Caco-2 (cell line): ENCODE data around the gene INHA. TPM values are rescaled to one million over a fixed set of nuclear protein-coding genes. Genes with fewer than 3 reads are reported as not detected.

ENCODE experiments used
- BruUV-seq: library from RNA; stranded (reverse); fragments of 400-500 nt; replicated peaks from 2 replicates; lab custom pipeline; 2021; lab: Mats Ljungman, UMichigan
- CTCF ChIA-PET: fragments of 300-600 bp; sonication (Branson Sonifier 250); formaldehyde crosslinking; loops from one replicate; lab custom pipeline; 2022; ENCODE audit warnings: antibody characterized with exemption; lab: Charles Lee
- POLR2A ChIA-PET: fragments of 300-600 bp; sonication (Branson Sonifier 250); formaldehyde crosslinking; loops from one replicate; lab custom pipeline; 2022; ENCODE audit warnings: antibody characterized with exemption; lab: Charles Lee
- DNase-seq, 2 experiments: peaks; one replicate each; pipeline versions ENCODE4 v3.0.0 to v3.0.0-alpha.2; 2020 to 2022
- H3K27me3 ChIP-seq: replicated peaks from 2 replicates; pipeline ENCODE4 v1.6.0; 2011; ENCODE audit warnings: low read length; ENCODE audit not compliant: control insufficient read depth, insufficient read depth
- H3K36me3 ChIP-seq: 2 replicates; pipeline ENCODE4 v1.5.1; 2011; ENCODE audit warnings: low read length; ENCODE audit not compliant: control insufficient read depth, insufficient read depth
- H3K4me1 ChIP-seq: fragments of 250-450 bp; sonication (Bioruptor Pico); 2 replicates; pipeline ENCODE4 v1.5.1; 2020; ENCODE audit warnings: mild to moderate bottlenecking
- H3K4me3 ChIP-seq: 2 replicates; pipeline ENCODE4 v1.5.1; 2011; ENCODE audit warnings: low read depth, mild to moderate bottlenecking, control low read depth, low read length
- H3K9me3 ChIP-seq: fragments of 250-450 bp; sonication (Bioruptor Pico); 2 replicates; pipeline ENCODE4 v1.5.1; 2020; ENCODE audit warnings: mild to moderate bottlenecking, moderate library complexity
- H3K27ac Mint-ChIP-seq: one replicate; pipeline ENCODE4 v1.8.0; 2022; ENCODE audit warnings: mixed read lengths; ENCODE audit not compliant: unreplicated experiment
- H3K27me3 Mint-ChIP-seq: one replicate; pipeline ENCODE4 v1.8.0; 2022; ENCODE audit warnings: mixed read lengths; ENCODE audit not compliant: insufficient read depth, unreplicated experiment
- H3K36me3 Mint-ChIP-seq: one replicate; pipeline ENCODE4 v1.8.0; 2022; ENCODE audit warnings: mild to moderate bottlenecking, mixed read lengths; ENCODE audit not compliant: insufficient read depth, unreplicated experiment
- H3K4me1 Mint-ChIP-seq: one replicate; pipeline ENCODE4 v1.8.0; 2022; ENCODE audit warnings: low read depth, mixed read lengths; ENCODE audit not compliant: unreplicated experiment
- H3K4me3 Mint-ChIP-seq: one replicate; pipeline ENCODE4 v1.8.0; 2022; ENCODE audit warnings: mild to moderate bottlenecking, moderate library complexity, mixed read lengths; ENCODE audit not compliant: unreplicated experiment
- H3K9me3 Mint-ChIP-seq: one replicate; pipeline ENCODE4 v1.8.0; 2022; ENCODE audit warnings: mixed read lengths; ENCODE audit not compliant: unreplicated experiment
- CTCF ChIP-seq, 2 experiments: fragments of 200-600 bp in 1 of 2; IDR thresholded peaks; 1 replicate in 1 of 2; 2 replicates in 1 of 2; pipeline versions ENCODE4 v1.5.1 to v1.8.0; 2011 to 2022; ENCODE audit warnings: antibody characterized with exemption in 1 of 2, control low read depth in 1 of 2, inconsistent platforms in 1 of 2, low read depth in 1 of 2, low read length in 1 of 2, mild to moderate bottlenecking in 1 of 2, moderate library complexity in 1 of 2; ENCODE audit not compliant: insufficient read depth in 1 of 2, severe bottlenecking in 1 of 2, unreplicated experiment in 1 of 2
- intact Hi-C: fragments of 100-400 bp; cut with micrococcal nuclease; formaldehyde crosslinking; loops from one replicate; pipeline ENCODE4 v1.10.0; 2022; ENCODE audit not compliant: unreplicated experiment
- total RNA-seq: library from RNA; stranded (reverse); gene quantifications from 2 replicates; pipeline ENCODE4 v1.2.3, GENCODE V29; 2022

The INHA gene
- total RNA-seq, 1 experiment from 2014 or later = 1.5 TPM

- H3K9me3 Mint-ChIP-seq = no peaks in the 10 kb centered on the region
- H3K4me3 ChIP-seq = no peak overlapping the region
- H3K27ac Mint-ChIP-seq = no peak overlapping the region
- no peak for DNase-seq
- H3K4me1 ChIP-seq = peaks cover 22% of the 10 kb centered on the region
- H3K4me1 Mint-ChIP-seq = peaks cover 15% of the 10 kb centered on the region
- no TSS peak for BruUV-seq
- ChIA-PET POLR2A (no interaction called here), CTCF (no interaction called here)
- H3K9me3 ChIP-seq = no peaks in the 10 kb centered on the region
- no peak overlapping the region for H3K4me3 Mint-ChIP-seq
- no peak for TF ChIP-seq CTCF (IDR thresholded peaks at IDR 0.05; ENCODE audit: insufficient read depth in 1 of 2, low read depth in 1 of 2, low read length in 1 of 2, severe bottlenecking in 1 of 2, unreplicated experiment in 1 of 2)
- intact Hi-C loops = no loop called here
- H3K36me3 Mint-ChIP-seq = peaks cover 10% of the 10 kb centered on the region
- H3K36me3 ChIP-seq = no peaks in the 10 kb centered on the region
- no peaks in the 10 kb centered on the region; the same call in 1 of the 2 replicates for H3K27me3 ChIP-seq
- no peaks in the 10 kb centered on the region for H3K27me3 Mint-ChIP-seq
Measured at GRCh38 chr2:219557320-219557719, 14.8 kb upstream of the INHA start.

GRCh38 chr2:219557791-219558785, 14.0 kb upstream of the INHA start:
- H3K27ac Mint-ChIP-seq = no peak overlapping the region
- H3K4me1 Mint-ChIP-seq = peaks cover 15% of the 10 kb centered on the region
- peaks cover 13% of the 10 kb centered on the region for H3K36me3 Mint-ChIP-seq
- no TSS peak for BruUV-seq
- no peaks in the 10 kb centered on the region for H3K36me3 ChIP-seq
- H3K4me3 ChIP-seq = no peak overlapping the region
- peaks cover 24% of the 10 kb centered on the region for H3K4me1 ChIP-seq
- H3K4me3 Mint-ChIP-seq = no peak overlapping the region
- TF ChIP-seq CTCF (IDR thresholded peaks at IDR 0.05; ENCODE audit: insufficient read depth in 1 of 2, low read depth in 1 of 2, low read length in 1 of 2, severe bottlenecking in 1 of 2, unreplicated experiment in 1 of 2) = no peak
- ChIA-PET CTCF (interaction anchor here (0.6 kb wide), 1 partner anchor 275 kb away, joined by 3 read pairs; no protein-coding TSS in a partner anchor), POLR2A (no interaction called here)
- H3K27me3 Mint-ChIP-seq = no peaks in the 10 kb centered on the region
- no peaks in the 10 kb centered on the region for H3K9me3 ChIP-seq
- no peak for DNase-seq
- intact Hi-C loops = no loop called here
- no peaks in the 10 kb centered on the region for H3K9me3 Mint-ChIP-seq
- H3K27me3 ChIP-seq = no peaks in the 10 kb centered on the region; the same call in 1 of the 2 replicates

GRCh38 chr2:219559156-219559915, 12.8 kb upstream of the INHA start:
- no peak for TF ChIP-seq CTCF (IDR thresholded peaks at IDR 0.05; ENCODE audit: insufficient read depth in 1 of 2, low read depth in 1 of 2, low read length in 1 of 2, severe bottlenecking in 1 of 2, unreplicated experiment in 1 of 2)
- intact Hi-C loops = no loop called here
- Mint-ChIP-seq H3K9me3 (no peaks in the 10 kb centered on the region), H3K4me3 (no peak overlapping the region), H3K27me3 (no peaks in the 10 kb centered on the region), H3K4me1 (peaks cover 15% of the 10 kb centered on the region), H3K27ac (no peak overlapping the region), H3K36me3 (peaks cover 13% of the 10 kb centered on the region)
- ChIA-PET POLR2A (interaction anchor here (1.0 kb wide), 1 partner anchor 38 kb away, joined by 6 read pairs; the partner anchor contains the start of gene STK11IP), CTCF (interaction anchor here (2.0 to 3.4 kb wide), 3 partner anchors 10 to 16 kb away, joined by 7 to 19 read pairs (median 16); partner anchors contain the start of genes CHPF, OBSL1 and TMEM198)
- DNase-seq = no peak
- Histone ChIP-seq H3K9me3 (no peaks in the 10 kb centered on the region), H3K4me1 (peaks cover 25% of the 10 kb centered on the region), H3K36me3 (no peaks in the 10 kb centered on the region), H3K27me3 (no peaks in the 10 kb centered on the region; the same call in 1 of the 2 replicates), H3K4me3 (no peak overlapping the region)
- no TSS peak for BruUV-seq
